ENCODE data around the gene TNFSF9. TPM values are rescaled to one million over a fixed set of nuclear protein-coding genes. Genes with fewer than 3 reads are reported as not detected.

TNFSF9 gene
- 0.44 TPM for total RNA-seq

GRCh38 chr19:6530386-6531162 is at the start of gene TNFSF9:
Gene TNFSF9 (plus strand): TSS chr19:6531026. CDS start chr19:6531037, 11 bp downstream.

DNA sequence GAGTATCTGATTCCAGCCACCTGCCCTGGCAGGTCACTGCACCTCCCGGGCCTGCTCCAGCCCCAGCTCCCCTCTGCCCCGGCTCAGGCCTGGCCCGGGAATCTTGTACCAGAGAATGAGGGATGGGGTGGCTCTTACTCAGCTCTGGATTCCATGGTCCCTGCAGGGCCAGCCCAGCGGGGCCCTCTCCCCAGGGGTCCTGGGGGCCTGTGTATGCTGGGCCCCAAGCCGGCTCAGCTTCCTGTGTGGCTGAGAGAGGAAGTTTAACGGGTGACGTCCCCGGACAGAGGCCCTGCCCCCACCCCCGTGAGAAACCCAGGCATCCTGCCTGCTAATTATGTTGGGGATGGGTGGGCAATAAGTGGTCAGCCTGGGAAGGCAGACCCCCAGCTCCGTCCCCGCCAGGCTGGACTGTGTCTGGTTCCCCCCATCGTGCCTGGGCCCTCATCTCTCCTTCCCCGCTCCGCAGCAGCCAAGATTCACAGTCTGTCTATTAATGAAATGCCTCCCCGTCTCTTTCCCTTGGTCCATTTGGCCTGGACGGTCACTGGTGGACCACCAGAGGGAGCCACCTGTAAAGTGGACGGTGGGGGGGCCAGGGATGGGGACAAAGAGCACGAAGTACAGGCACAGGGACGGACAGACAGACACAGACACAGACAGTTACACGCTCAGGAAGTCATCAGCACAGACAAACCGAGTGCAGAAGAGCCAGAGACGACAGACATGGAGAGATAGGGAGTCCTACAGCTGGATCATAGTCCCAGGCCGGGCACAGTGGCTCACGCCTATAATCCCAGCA is 49.1 kb upstream of the TNFSF9 start, which contains the start of gene DENND1C:
TSS of gene DENND1C (minus strand) at position 247 of the 802 bp plus-strand sequence. CDS start at position 155, 92 bp downstream.

GRCh38 chr19:6501740-6502648 is 28.8 kb upstream of the TNFSF9 start, which contains the start of gene TUBB4A:
Gene TUBB4A (minus strand): TSS chr19:6502309. CDS start chr19:6502212, 97 bp downstream.

Other genes starting within 250 kb of the TNFSF9 start
- gene ACER1, start 197.4 kb upstream of the TNFSF9 start, total RNA-seq = not detected
- 33.7 TPM for gene CLPP, start 169.5 kb upstream of the TNFSF9 start, total RNA-seq
- 57.5 TPM for gene ALKBH7, start 158.2 kb upstream of the TNFSF9 start, total RNA-seq
- gene PSPN, start 155.1 kb upstream of the TNFSF9 start, total RNA-seq = 2.4 TPM
- gene GTF2F1, start 137.9 kb upstream of the TNFSF9 start, total RNA-seq = 47.6 TPM
- gene KHSRP, start 106.2 kb upstream of the TNFSF9 start, total RNA-seq = 167 TPM
- gene SLC25A41, start 97.3 kb upstream of the TNFSF9 start, total RNA-seq = not detected
- 82.0 TPM for gene SLC25A23, start 71.2 kb upstream of the TNFSF9 start, total RNA-seq
- gene CRB3, start 66.8 kb upstream of the TNFSF9 start, total RNA-seq = 5.9 TPM
- 0.49 TPM for gene DENND1C, start 49.2 kb upstream of the TNFSF9 start, total RNA-seq
- 51.8 TPM for gene TUBB4A, start 28.7 kb upstream of the TNFSF9 start, total RNA-seq
- 1.8 TPM for gene CD70, start 60.1 kb downstream of the TNFSF9 start, total RNA-seq
- 0.33 TPM for gene TNFSF14, start 139.1 kb downstream of the TNFSF9 start, total RNA-seq
- gene C3, start 189.6 kb downstream of the TNFSF9 start, total RNA-seq = 104 TPM
- gene GPR108, start 206.6 kb downstream of the TNFSF9 start, total RNA-seq = 37.9 TPM
- gene TRIP10, start 208.7 kb downstream of the TNFSF9 start, total RNA-seq = 44.9 TPM
- gene SH2D3A, start 236.4 kb downstream of the TNFSF9 start, total RNA-seq = 1.5 TPM
- 4.9 TPM for gene VAV1, start 241.7 kb downstream of the TNFSF9 start, total RNA-seq